ENCODE results near the gene UGT2B28.
"Not testable (repeated sequence)": the region's sequence is repeated elsewhere in the genome, so short reads cannot be mapped to it uniquely, and the experiment has no call there.

The UGT2B28 gene

DNA sequence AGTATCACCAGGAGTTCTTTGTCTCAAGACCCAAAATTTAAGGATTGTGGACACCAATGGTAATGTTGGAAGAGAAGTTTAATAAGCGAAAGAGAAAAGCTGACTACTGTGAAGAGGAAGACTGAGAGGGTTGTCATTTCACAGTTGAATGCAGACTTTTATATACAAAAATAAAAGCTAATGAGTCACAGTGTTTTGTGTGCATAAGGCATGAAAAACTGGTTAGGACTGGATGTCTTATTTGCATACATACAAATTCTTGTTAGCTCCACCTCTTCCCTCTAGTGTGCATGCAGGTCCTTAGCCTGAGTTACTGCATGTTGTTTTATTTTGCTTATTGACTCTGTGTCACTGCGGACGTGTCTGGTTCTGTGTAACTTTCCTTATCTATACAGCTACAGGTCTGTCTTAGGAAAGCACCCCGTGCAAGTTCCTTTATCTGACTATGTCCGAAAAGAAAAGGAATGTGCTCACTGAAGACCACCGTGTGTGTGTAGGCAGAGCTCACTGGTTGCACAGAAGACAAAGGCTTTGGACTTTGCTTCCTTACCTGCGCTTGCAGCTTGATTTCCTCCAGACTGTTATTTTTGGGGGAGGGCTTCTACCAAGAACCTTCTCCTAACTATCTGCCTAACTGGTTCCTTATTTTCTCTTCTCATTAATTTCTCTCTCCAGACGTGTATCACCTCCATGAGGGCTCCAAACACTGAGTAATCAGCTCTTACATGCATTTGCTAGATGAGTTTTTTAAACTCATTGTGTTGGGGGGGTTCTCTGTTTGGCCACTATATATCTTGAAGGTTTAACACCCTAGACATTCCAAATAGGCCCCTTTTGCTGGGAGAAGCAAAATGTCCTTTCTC lies 63.5 kb downstream of the UGT2B28 start:
- not testable (repeated sequence) for ATAC-seq
